Body of pancreas (tissue), 4 donors: ENCODE data around the gene SDS.

ENCODE experiments used
- POLR2A ChIP-seq, 3 donors: fragments of 450-650 bp; IDR thresholded peaks; one replicate each; pipeline ENCODE4 v1.6.1; 2016; ENCODE audit warnings: antibody characterized with exemption in 3 of 3, mild to moderate bottlenecking in 2 of 3
- TF ChIP-seq, protein P1 (sequence below), 7 experiments: fragments of 450-650 bp in 4 of 7; fragments of 200-600 bp in 3 of 7; sonication (generic) in 3 of 7; IDR thresholded peaks; one replicate each; pipeline ENCODE4 v1.5.1; 2016 to 2019; ENCODE audit warnings: antibody characterized with exemption in 7 of 7

DNA sequence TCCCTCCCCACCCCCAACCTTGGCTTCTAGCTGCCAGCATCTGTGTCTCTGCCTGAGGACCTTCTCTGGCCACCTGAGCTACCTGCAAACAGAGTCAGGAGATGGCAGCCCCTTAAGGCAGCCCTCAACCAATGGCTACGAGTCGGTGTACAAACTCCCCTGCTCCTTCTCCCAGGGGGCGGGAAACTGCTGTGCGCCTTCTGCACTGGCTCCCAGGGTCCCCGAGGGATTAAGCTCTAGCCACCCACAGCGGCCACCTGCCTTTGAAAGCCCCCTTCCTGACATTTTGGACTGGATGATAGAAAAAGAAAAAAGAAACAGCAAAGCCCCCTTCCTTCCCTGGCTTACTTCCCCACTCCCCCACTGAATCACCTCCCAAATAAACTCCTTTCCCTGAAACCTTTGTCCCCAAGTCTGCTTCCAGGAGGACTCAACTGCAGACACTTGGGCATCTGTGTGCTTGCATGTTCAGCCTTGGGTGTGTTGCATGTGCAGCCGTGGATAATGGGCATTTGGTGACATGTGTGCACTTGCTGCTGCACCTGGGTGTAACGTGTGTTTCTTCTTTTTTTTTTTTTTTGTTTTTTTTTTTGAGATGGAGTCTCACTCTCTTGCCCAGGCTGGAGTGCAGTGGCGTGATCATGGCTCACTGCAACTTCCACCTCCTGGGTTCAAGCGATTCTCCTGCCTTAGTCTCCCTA lies 6.0 kb downstream of the SDS start:
- TF ChIP-seq, protein P1, sequence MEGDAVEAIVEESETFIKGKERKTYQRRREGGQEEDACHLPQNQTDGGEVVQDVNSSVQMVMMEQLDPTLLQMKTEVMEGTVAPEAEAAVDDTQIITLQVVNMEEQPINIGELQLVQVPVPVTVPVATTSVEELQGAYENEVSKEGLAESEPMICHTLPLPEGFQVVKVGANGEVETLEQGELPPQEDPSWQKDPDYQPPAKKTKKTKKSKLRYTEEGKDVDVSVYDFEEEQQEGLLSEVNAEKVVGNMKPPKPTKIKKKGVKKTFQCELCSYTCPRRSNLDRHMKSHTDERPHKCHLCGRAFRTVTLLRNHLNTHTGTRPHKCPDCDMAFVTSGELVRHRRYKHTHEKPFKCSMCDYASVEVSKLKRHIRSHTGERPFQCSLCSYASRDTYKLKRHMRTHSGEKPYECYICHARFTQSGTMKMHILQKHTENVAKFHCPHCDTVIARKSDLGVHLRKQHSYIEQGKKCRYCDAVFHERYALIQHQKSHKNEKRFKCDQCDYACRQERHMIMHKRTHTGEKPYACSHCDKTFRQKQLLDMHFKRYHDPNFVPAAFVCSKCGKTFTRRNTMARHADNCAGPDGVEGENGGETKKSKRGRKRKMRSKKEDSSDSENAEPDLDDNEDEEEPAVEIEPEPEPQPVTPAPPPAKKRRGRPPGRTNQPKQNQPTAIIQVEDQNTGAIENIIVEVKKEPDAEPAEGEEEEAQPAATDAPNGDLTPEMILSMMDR (IDR thresholded peaks at IDR 0.05): no peak
- no peak for TF ChIP-seq POLR2A (IDR thresholded peaks at IDR 0.05)
